Stimulated activated CD8-positive, alpha-beta memory T cell treated with anti-CD3 and anti-CD28 coated beads, Interleukin-12 subunit alpha, Interleukin-12 subunit beta, amount 100 ng/mL, for 1 hour (primary cell): Measurements from ENCODE around the gene NCKAP1.
"Not testable (repeated sequence)": the region's sequence is repeated elsewhere in the genome, so short reads cannot be mapped to it uniquely, and the experiment has no call there.

ENCODE experiments used
- DNase-seq: peaks from one replicate; pipeline ENCODE4 v3.0.0-alpha.2; 2020; ENCODE audit warnings: low read depth

NCKAP1 gene

GRCh38 chr2:183035954-183036669 is 2.1 kb downstream of the NCKAP1 start:
- DNase-seq: no peak

GRCh38 chr2:183035298-183035953 is 2.8 kb downstream of the NCKAP1 start:
- DNase-seq: no peak

- DNase-seq: no peak
These were observed 3.5 kb downstream of the NCKAP1 start for GRCh38 chr2:183034806-183035205.

GRCh38 chr2:183033951-183034350 is 4.3 kb downstream of the NCKAP1 start:
- no peak for DNase-seq

GRCh38 chr2:183031911-183032794 is 6.1 kb downstream of the NCKAP1 start:
- DNase-seq: no peak

- DNase-seq: no peak
These were observed 9.0 kb downstream of the NCKAP1 start for GRCh38 chr2:183029219-183029618.

- no peak for DNase-seq
These were observed 10.1 kb downstream of the NCKAP1 start for GRCh38 chr2:183028108-183028507.

GRCh38 chr2:183027443-183027842 is 10.8 kb downstream of the NCKAP1 start:
- DNase-seq: no peak

GRCh38 chr2:183026424-183026823 is 11.8 kb downstream of the NCKAP1 start:
- DNase-seq: no peak

GRCh38 chr2:183025993-183026392 is 12.3 kb downstream of the NCKAP1 start:
- DNase-seq: no peak

- no peak for DNase-seq
These were observed 13.7 kb downstream of the NCKAP1 start for GRCh38 chr2:183024339-183025095.

- no peak for DNase-seq
These were observed 15.5 kb downstream of the NCKAP1 start for GRCh38 chr2:183022711-183023110.

GRCh38 chr2:183021613-183022012 is 16.6 kb downstream of the NCKAP1 start:
- DNase-seq: no peak

GRCh38 chr2:183019718-183020442 is 18.4 kb downstream of the NCKAP1 start:
- DNase-seq: no peak

GRCh38 chr2:183017845-183018244 is 20.4 kb downstream of the NCKAP1 start:
- DNase-seq: not testable (repeated sequence)

GRCh38 chr2:183014005-183014404 is 24.3 kb downstream of the NCKAP1 start:
- DNase-seq: no peak

- DNase-seq: no peak
These were observed 26.5 kb downstream of the NCKAP1 start for GRCh38 chr2:183011743-183012142.

- DNase-seq: no peak
These were observed 28.1 kb downstream of the NCKAP1 start for GRCh38 chr2:183010112-183010511.

- no peak for DNase-seq
These were observed 28.9 kb downstream of the NCKAP1 start for GRCh38 chr2:183009249-183009899.

- DNase-seq: no peak
These were observed 36.3 kb downstream of the NCKAP1 start for GRCh38 chr2:183001948-183002347.

- no peak for DNase-seq
These were observed 37.4 kb downstream of the NCKAP1 start for GRCh38 chr2:183000846-183001245.
